ENCODE measurements around the gene STK10.

The STK10 gene

DNA sequence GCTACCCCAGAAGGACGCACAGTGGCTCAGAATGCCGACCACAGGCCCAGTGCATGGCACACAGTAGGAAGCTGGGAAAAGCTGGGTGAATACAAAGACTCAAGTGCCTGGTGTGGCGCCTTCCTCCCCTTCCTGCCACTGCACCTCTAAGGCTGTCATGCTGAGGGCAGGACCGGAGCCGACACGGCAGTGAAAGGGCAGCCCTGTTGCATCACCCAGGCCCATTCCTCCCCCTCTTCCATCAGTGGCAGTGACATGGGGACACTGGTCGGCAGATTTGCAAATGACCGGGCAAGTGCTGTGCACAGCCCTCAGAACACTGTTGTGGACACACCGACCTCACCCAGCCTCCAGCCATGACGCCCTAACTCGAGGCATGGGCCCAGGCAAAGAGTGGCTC, 84.0 kb downstream of the STK10 start:
- DNase-seq (ENCODE audit: low read depth in 1 of 2, low spot score in 1 of 2) = no peak
- Histone ChIP-seq H3K4me3 (replicated peaks; ENCODE audit: insufficient read depth, low read length) (no peak overlapping the region), H3K27ac (replicated peaks) (no peak overlapping the region), H3K27me3 (ENCODE audit: insufficient read depth, poor library complexity, severe bottlenecking) (no peaks in the 10 kb centered on the region)
- TF ChIP-seq POLR2AphosphoS5 (IDR thresholded peaks at IDR 0.05; ENCODE audit: low read depth) = no peak
- TF ChIP-seq, protein P1, sequence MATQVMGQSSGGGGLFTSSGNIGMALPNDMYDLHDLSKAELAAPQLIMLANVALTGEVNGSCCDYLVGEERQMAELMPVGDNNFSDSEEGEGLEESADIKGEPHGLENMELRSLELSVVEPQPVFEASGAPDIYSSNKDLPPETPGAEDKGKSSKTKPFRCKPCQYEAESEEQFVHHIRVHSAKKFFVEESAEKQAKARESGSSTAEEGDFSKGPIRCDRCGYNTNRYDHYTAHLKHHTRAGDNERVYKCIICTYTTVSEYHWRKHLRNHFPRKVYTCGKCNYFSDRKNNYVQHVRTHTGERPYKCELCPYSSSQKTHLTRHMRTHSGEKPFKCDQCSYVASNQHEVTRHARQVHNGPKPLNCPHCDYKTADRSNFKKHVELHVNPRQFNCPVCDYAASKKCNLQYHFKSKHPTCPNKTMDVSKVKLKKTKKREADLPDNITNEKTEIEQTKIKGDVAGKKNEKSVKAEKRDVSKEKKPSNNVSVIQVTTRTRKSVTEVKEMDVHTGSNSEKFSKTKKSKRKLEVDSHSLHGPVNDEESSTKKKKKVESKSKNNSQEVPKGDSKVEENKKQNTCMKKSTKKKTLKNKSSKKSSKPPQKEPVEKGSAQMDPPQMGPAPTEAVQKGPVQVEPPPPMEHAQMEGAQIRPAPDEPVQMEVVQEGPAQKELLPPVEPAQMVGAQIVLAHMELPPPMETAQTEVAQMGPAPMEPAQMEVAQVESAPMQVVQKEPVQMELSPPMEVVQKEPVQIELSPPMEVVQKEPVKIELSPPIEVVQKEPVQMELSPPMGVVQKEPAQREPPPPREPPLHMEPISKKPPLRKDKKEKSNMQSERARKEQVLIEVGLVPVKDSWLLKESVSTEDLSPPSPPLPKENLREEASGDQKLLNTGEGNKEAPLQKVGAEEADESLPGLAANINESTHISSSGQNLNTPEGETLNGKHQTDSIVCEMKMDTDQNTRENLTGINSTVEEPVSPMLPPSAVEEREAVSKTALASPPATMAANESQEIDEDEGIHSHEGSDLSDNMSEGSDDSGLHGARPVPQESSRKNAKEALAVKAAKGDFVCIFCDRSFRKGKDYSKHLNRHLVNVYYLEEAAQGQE (IDR thresholded peaks at IDR 0.05; ENCODE audit: insufficient replicate concordance, low read depth) = no peak
- no peak for TF ChIP-seq CTCF (IDR thresholded peaks at IDR 0.05; ENCODE audit: insufficient read depth, low read length)
- TF ChIP-seq GABPA (IDR thresholded peaks at IDR 0.05; ENCODE audit: low read depth) = no peak
- no peak for TF ChIP-seq SPI1 (IDR thresholded peaks at IDR 0.05; ENCODE audit: borderline replicate concordance, low read depth)

DNA sequence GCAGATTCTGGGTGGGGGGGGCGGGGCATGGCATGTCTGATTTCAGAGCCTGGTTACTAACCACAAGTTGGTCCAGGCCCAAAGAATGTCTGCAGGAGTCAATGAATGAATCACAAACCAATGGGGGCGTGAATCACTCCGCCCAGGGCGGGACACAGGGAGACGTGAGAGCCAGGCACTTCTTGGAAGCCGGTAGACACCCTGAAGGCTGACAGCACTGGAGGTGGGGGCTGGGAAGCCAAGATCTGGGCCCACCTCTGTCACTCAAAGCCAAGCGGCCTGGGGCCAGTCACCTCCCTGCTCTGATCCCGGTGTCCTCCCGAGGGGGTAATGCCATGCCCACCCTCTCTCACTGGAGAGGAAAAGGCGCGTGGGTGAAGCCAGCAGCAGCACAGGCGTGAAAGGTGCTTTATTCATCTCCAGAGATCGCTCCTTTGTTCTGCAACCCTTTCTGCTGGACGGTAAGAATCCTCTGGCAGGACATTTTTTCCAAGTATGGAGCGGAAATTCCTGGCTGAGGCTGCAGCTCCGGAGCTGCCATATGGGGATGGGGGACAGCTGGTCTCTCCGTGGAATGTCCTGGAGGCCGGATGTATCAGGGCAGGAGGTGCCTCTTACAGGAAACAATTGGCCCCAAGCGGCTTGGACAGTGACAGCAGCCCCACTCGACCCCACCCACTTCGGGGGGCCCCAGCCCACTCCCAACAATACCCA, 85.0 kb downstream of the STK10 start:
- Histone ChIP-seq H3K27me3 (ENCODE audit: insufficient read depth, poor library complexity, severe bottlenecking) (no peaks in the 10 kb centered on the region), H3K27ac (replicated peaks) (no peak overlapping the region), H3K4me3 (replicated peaks; ENCODE audit: insufficient read depth, low read length) (no peak overlapping the region)
- no peak for DNase-seq (ENCODE audit: low read depth in 1 of 2, low spot score in 1 of 2)
- TF ChIP-seq, protein P1 (IDR thresholded peaks at IDR 0.05; ENCODE audit: insufficient replicate concordance, low read depth) = no peak
- TF ChIP-seq POLR2AphosphoS5 (IDR thresholded peaks at IDR 0.05; ENCODE audit: low read depth) = no peak
- TF ChIP-seq SPI1 (IDR thresholded peaks at IDR 0.05; ENCODE audit: borderline replicate concordance, low read depth) = no peak
- no peak for TF ChIP-seq CTCF (IDR thresholded peaks at IDR 0.05; ENCODE audit: insufficient read depth, low read length)
- no peak for TF ChIP-seq GABPA (IDR thresholded peaks at IDR 0.05; ENCODE audit: low read depth)

DNA sequence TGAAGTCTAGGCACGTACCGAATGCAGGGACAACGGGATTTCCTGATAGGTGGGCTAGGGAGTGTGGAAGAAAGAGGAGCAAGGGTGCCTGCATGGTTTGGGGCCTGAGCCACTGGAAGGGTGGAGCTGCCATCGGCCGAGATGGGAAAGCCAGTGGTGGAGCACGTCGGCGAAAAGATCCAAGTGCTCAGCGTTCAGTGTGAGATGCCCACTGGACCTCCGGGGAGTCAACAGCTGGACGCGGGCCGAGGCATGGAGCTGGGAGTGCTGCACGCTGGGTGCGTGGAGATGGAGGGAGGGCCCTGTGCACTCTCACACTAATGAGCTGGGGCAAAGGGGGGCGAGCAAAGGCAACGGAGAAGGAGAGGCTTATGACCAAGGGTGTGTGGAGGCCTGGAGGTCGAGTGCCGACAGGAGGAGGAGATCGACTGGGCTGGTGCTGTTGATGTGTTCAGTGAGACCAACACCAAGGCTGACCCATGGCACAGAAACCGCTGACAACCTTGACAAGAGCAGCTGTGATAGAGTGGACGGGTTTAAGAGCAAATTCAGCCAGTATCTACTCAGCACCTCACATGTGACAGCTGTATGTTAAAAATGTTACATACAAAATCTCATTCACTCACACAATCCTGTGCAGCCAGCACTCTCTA, 85.7 kb downstream of the STK10 start:
- TF ChIP-seq CTCF (IDR thresholded peaks at IDR 0.05; ENCODE audit: insufficient read depth, low read length) = no peak
- TF ChIP-seq, protein P1 (IDR thresholded peaks at IDR 0.05; ENCODE audit: insufficient replicate concordance, low read depth) = no peak
- no peak for TF ChIP-seq POLR2AphosphoS5 (IDR thresholded peaks at IDR 0.05; ENCODE audit: low read depth)
- no peak for TF ChIP-seq GABPA (IDR thresholded peaks at IDR 0.05; ENCODE audit: low read depth)
- no peak for TF ChIP-seq SPI1 (IDR thresholded peaks at IDR 0.05; ENCODE audit: borderline replicate concordance, low read depth)
- DNase-seq (ENCODE audit: low read depth in 1 of 2, low spot score in 1 of 2) = no peak
- H3K27me3 ChIP-seq (ENCODE audit: insufficient read depth, poor library complexity, severe bottlenecking) = no peaks in the 10 kb centered on the region
- H3K27ac ChIP-seq (replicated peaks) = no peak overlapping the region
- no peak overlapping the region for H3K4me3 ChIP-seq (replicated peaks; ENCODE audit: insufficient read depth, low read length)
